Measurements from ENCODE around the gene WDFY4. TPM values are rescaled to one million over a fixed set of nuclear protein-coding genes. Genes with fewer than 3 reads are reported as not detected.

The WDFY4 gene
- polyA plus RNA-seq, 1 donor (not counting 4 experiments of a cell fraction or from before 2014, with no cell fraction given) = 0.04 TPM

DNA sequence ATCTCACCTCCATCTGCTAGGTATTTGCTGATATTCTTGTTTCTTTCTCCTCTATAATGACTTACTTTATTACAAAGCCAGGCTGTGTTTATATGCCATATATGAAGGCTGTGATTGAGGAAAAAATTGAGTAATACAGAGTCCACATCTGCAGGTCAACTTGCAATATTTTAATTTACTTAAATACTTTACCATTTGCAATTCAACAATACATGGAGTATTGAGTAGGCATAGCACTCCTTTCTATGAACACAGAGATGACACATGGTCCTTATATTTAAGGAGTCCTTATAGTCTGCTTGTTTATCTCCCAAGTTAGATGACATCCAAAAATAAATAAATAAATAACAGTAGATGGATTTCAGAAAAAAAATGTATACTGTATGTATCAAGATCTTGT lies 158.5 kb downstream of the WDFY4 start:
- Histone ChIP-seq H3K79me2 (ENCODE audit: control insufficient read depth, insufficient read depth, low read length) (no peaks in the 10 kb centered on the region), H3K27me3 (ENCODE audit: control insufficient read depth, extremely low read depth, insufficient read depth, low read length) (peaks cover 5% of the 10 kb centered on the region), H3K9ac (ENCODE audit: control insufficient read depth, extremely low read depth, insufficient read depth, low read length) (no peak overlapping the region), H4K20me1 (ENCODE audit: control insufficient read depth, extremely low read depth, insufficient read depth, low read length) (no peaks in the 10 kb centered on the region), H3K9me1 (ENCODE audit: control insufficient read depth, extremely low read depth, insufficient read depth, low read length) (no peaks in the 10 kb centered on the region), H2AFZ (ENCODE audit: control insufficient read depth, low read length) (no peak overlapping the region), H3K36me3 (ENCODE audit: control insufficient read depth in 2 of 2, extremely low read depth in 1 of 2, insufficient read depth in 2 of 2, low read length in 2 of 2) (no peaks in the 10 kb centered on the region), H3K4me2 (ENCODE audit: control insufficient read depth, extremely low read depth, insufficient read depth, low read depth, low read length) (no peak overlapping the region), H3K27ac (ENCODE audit: control insufficient read depth, insufficient read depth, low read length) (no peak overlapping the region), H3K4me1 (ENCODE audit: control insufficient read depth, extremely low read depth, insufficient read depth, low read length) (no peaks in the 10 kb centered on the region), H3K4me3 (ENCODE audit: control insufficient read depth in 2 of 3, extremely low read depth in 1 of 3, insufficient read depth in 2 of 3, low read depth in 1 of 3, low read length in 3 of 3) (no peak overlapping the region), H3K9me3 (ENCODE audit: control insufficient read depth, low read depth, low read length) (no peaks in the 10 kb centered on the region)
- dilution Hi-C loops (cut with MboI; ENCODE audit: extremely low pct_ligation_motif_present, low sequenced_read_pairs) = no loop called here
- DNase-seq (ENCODE audit: low read depth, low spot score) (no peak), FAIRE-seq (no peak)
- TF ChIP-seq, protein P1, sequence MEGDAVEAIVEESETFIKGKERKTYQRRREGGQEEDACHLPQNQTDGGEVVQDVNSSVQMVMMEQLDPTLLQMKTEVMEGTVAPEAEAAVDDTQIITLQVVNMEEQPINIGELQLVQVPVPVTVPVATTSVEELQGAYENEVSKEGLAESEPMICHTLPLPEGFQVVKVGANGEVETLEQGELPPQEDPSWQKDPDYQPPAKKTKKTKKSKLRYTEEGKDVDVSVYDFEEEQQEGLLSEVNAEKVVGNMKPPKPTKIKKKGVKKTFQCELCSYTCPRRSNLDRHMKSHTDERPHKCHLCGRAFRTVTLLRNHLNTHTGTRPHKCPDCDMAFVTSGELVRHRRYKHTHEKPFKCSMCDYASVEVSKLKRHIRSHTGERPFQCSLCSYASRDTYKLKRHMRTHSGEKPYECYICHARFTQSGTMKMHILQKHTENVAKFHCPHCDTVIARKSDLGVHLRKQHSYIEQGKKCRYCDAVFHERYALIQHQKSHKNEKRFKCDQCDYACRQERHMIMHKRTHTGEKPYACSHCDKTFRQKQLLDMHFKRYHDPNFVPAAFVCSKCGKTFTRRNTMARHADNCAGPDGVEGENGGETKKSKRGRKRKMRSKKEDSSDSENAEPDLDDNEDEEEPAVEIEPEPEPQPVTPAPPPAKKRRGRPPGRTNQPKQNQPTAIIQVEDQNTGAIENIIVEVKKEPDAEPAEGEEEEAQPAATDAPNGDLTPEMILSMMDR (optimal IDR thresholded peaks at IDR 0.05 in 1 of 3, IDR thresholded peaks at IDR 0.05 in 1 of 3, conservative IDR thresholded peaks at IDR 0.05 in 1 of 3; ENCODE audit: extremely low read depth in 1 of 3, insufficient read depth in 2 of 3, low read length in 3 of 3) = no peak
- no peak for TF ChIP-seq EZH2 (IDR thresholded peaks at IDR 0.05; ENCODE audit: low read length)

DNA sequence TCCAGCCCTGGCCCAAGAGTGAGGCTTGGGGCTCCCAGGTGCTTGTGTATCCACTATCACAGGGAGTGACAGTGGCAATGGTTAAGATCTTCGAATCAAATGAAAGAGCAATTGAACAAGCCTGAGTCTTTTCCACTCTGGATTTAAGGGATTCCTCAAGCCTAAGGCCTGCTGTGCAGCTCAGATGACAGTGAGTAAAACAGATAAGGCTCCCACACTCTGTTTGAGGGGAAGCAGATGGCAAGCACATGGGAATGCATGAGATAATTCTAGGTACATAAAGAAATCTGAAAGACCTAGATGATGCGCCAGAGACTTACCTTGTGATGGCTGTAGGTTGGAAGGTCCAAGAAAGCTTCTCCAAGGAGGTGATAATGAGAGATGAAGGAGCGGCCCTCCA lies 159.9 kb downstream of the WDFY4 start:
- H2AFZ ChIP-seq (ENCODE audit: control insufficient read depth, low read length) = no peak overlapping the region
- no peak overlapping the region for H3K4me3 ChIP-seq (ENCODE audit: control insufficient read depth in 2 of 3, extremely low read depth in 1 of 3, insufficient read depth in 2 of 3, low read depth in 1 of 3, low read length in 3 of 3)
- dilution Hi-C loops (cut with MboI; ENCODE audit: extremely low pct_ligation_motif_present, low sequenced_read_pairs) = no loop called here
- no peaks in the 10 kb centered on the region for H3K79me2 ChIP-seq (ENCODE audit: control insufficient read depth, insufficient read depth, low read length)
- H3K27ac ChIP-seq (ENCODE audit: control insufficient read depth, insufficient read depth, low read length) = no peak overlapping the region
- DNase-seq (ENCODE audit: low read depth, low spot score) = no peak
- peaks cover 10% of the 10 kb centered on the region for H3K27me3 ChIP-seq (ENCODE audit: control insufficient read depth, extremely low read depth, insufficient read depth, low read length)
- no peaks in the 10 kb centered on the region for H4K20me1 ChIP-seq (ENCODE audit: control insufficient read depth, extremely low read depth, insufficient read depth, low read length)
- no peaks in the 10 kb centered on the region for H3K9me1 ChIP-seq (ENCODE audit: control insufficient read depth, extremely low read depth, insufficient read depth, low read length)
- H3K9me3 ChIP-seq (ENCODE audit: control insufficient read depth, low read depth, low read length) = no peaks in the 10 kb centered on the region
- no peak for FAIRE-seq
- no peak for TF ChIP-seq EZH2 (IDR thresholded peaks at IDR 0.05; ENCODE audit: low read length)
- TF ChIP-seq, protein P1 (optimal IDR thresholded peaks at IDR 0.05 in 1 of 3, IDR thresholded peaks at IDR 0.05 in 1 of 3, conservative IDR thresholded peaks at IDR 0.05 in 1 of 3; ENCODE audit: extremely low read depth in 1 of 3, insufficient read depth in 2 of 3, low read length in 3 of 3) = no peak
- H3K4me1 ChIP-seq (ENCODE audit: control insufficient read depth, extremely low read depth, insufficient read depth, low read length) = no peaks in the 10 kb centered on the region
- H3K4me2 ChIP-seq (ENCODE audit: control insufficient read depth, extremely low read depth, insufficient read depth, low read depth, low read length) = no peak overlapping the region
- H3K9ac ChIP-seq (ENCODE audit: control insufficient read depth, extremely low read depth, insufficient read depth, low read length) = no peak overlapping the region
- no peaks in the 10 kb centered on the region for H3K36me3 ChIP-seq (ENCODE audit: control insufficient read depth in 2 of 2, extremely low read depth in 1 of 2, insufficient read depth in 2 of 2, low read length in 2 of 2)

Data from keratinocyte (primary cell).